ENCODE measurements around the gene RSAD1.

The RSAD1 gene

GRCh38 chr17:50524838-50525237, 46.2 kb downstream of the RSAD1 start:
- no peak for TF ChIP-seq GATA2 (IDR thresholded peaks at IDR 0.05; ENCODE audit: low read depth, low read length)
- TF ChIP-seq GATA3 (IDR thresholded peaks at IDR 0.05; ENCODE audit: low read depth, low read length): no peak

GRCh38 chr17:50527155-50527762, 48.6 kb downstream of the RSAD1 start:
- TF ChIP-seq GATA3 (IDR thresholded peaks at IDR 0.05; ENCODE audit: low read depth, low read length) (no peak), GATA2 (IDR thresholded peaks at IDR 0.05; ENCODE audit: low read depth, low read length) (no peak)

- no peak for TF ChIP-seq GATA2 (IDR thresholded peaks at IDR 0.05; ENCODE audit: low read depth, low read length)
- TF ChIP-seq GATA3 (IDR thresholded peaks at IDR 0.05; ENCODE audit: low read depth, low read length): no peak
These were observed 49.4 kb downstream of the RSAD1 start for GRCh38 chr17:50527949-50528474.

DNA sequence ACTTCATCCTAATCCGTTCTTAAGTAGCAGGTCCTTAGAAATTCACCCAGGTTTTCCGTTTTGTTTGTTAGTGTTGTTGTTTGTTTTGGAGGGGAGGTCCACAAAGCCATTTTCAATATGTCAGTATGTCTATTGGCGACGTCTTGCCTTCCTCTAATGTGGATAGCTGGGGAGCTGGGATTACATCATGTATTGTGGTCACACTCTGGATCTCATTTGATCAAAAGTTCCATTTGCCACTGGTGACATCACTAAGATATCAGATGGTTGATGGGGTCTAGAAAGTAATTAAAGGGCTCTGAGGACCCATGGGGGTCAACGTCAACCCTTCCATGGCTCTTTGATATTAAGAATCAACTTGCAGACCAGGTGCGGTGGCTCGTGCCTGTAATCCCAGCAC, 51.2 kb downstream of the RSAD1 start:
- TF ChIP-seq GATA2 (IDR thresholded peaks at IDR 0.05; ENCODE audit: low read depth, low read length): no peak
- TF ChIP-seq GATA3 (IDR thresholded peaks at IDR 0.05; ENCODE audit: low read depth, low read length): no peak

- no peak for TF ChIP-seq GATA2 (IDR thresholded peaks at IDR 0.05; ENCODE audit: low read depth, low read length)
- no peak for TF ChIP-seq GATA3 (IDR thresholded peaks at IDR 0.05; ENCODE audit: low read depth, low read length)
These were observed 52.9 kb downstream of the RSAD1 start for GRCh38 chr17:50531428-50532025.

GRCh38 chr17:50532452-50533024, 53.9 kb downstream of the RSAD1 start, which contains the start of gene EPN3:
TSS of gene EPN3 (plus strand) at chr17:50532735. CDS start at chr17:50536557, 3,822 bp downstream.
- TF ChIP-seq GATA2 (IDR thresholded peaks at IDR 0.05; ENCODE audit: low read depth, low read length) (no peak), GATA3 (IDR thresholded peaks at IDR 0.05; ENCODE audit: low read depth, low read length) (no peak)

GRCh38 chr17:50533185-50533584, 54.5 kb downstream of the RSAD1 start:
- no peak for TF ChIP-seq GATA3 (IDR thresholded peaks at IDR 0.05; ENCODE audit: low read depth, low read length)
- TF ChIP-seq GATA2 (IDR thresholded peaks at IDR 0.05; ENCODE audit: low read depth, low read length): no peak

DNA sequence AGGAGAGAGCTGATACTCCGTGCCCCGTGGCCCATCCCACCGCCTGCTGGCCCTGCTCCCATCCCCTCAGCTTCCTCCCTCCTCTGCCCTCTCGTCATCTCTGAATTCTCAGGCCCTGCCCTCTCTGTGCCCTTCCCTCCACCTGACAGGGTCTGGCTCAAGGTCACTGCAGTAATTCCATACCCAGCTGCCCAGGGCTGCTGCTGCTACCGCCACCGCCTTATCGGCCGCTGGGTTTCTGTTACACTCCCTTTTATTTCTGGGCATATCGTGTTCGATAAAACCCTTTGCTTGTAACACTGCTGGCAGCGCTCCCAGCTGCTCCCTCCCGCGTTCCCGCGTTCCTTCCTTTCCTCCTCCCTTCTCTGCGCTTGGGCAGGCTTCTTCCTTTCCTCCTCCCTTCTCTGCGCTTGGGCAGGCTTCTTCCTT, 55.1 kb downstream of the RSAD1 start:
- TF ChIP-seq GATA3 (IDR thresholded peaks at IDR 0.05; ENCODE audit: low read depth, low read length) (no peak), GATA2 (IDR thresholded peaks at IDR 0.05; ENCODE audit: low read depth, low read length) (peak; percentile 77)

- no peak for TF ChIP-seq GATA2 (IDR thresholded peaks at IDR 0.05; ENCODE audit: low read depth, low read length)
- no peak for TF ChIP-seq GATA3 (IDR thresholded peaks at IDR 0.05; ENCODE audit: low read depth, low read length)
These were observed 55.7 kb downstream of the RSAD1 start for GRCh38 chr17:50534222-50534978.

- TF ChIP-seq GATA2 (IDR thresholded peaks at IDR 0.05; ENCODE audit: low read depth, low read length) (no peak), GATA3 (IDR thresholded peaks at IDR 0.05; ENCODE audit: low read depth, low read length) (no peak)
These were observed 56.3 kb downstream of the RSAD1 start for GRCh38 chr17:50534979-50535326.

- TF ChIP-seq GATA3 (IDR thresholded peaks at IDR 0.05; ENCODE audit: low read depth, low read length) (no peak), GATA2 (IDR thresholded peaks at IDR 0.05; ENCODE audit: low read depth, low read length) (no peak)
These were observed 56.7 kb downstream of the RSAD1 start for GRCh38 chr17:50535407-50535806.

Measured in SH-SY5Y (cell line).